GM12878 (cell line): ENCODE data around the gene LRRC30. TPM values are rescaled to one million over a fixed set of nuclear protein-coding genes. Genes with fewer than 3 reads are reported as not detected.

Experiments
- ATAC-seq: fragments of 200-7000 bp; cut with Tn5 transposase; 3 replicates; pipeline ENCODE4 v1.9.1; 2020; ENCODE audit warnings: mild to moderate bottlenecking, moderate library complexity
- BruUV-seq: library from RNA; stranded (reverse); fragments of 400-500 nt; replicated peaks from 2 replicates; lab custom pipeline; 2021; lab: Mats Ljungman, UMichigan
- CTCF ChIA-PET: fragments of 300-600 bp; sonication (Branson Sonifier 250); formaldehyde crosslinking; extraction: SDS; loops from one replicate; lab custom pipeline; 2021; ENCODE audit warnings: inconsistent platforms; lab: Yijun Ruan, JAX
- POLR2A ChIA-PET: fragments of 350-600 bp; formaldehyde crosslinking; extraction: SDS; loops from one replicate; lab custom pipeline; 2021; ENCODE audit warnings: inconsistent platforms; lab: Charles Lee
- RAD21 ChIA-PET: fragments of 300-600 bp; sonication (Branson Sonifier 250); formaldehyde crosslinking; loops from one replicate; lab custom pipeline; 2023; ENCODE audit warnings: antibody characterized with exemption; ENCODE audit not compliant: unreplicated experiment; lab: Charles Lee
- SMC1A ChIA-PET: fragments of 300-600 bp; sonication (Branson Sonifier 250); formaldehyde crosslinking; loops from one replicate; lab custom pipeline; 2023; ENCODE audit not compliant: unreplicated experiment, uncharacterized antibody; lab: Charles Lee
- DNase-seq: peaks from one replicate; pipeline ENCODE4 v3.0.0-alpha.2; 2011; ENCODE audit warnings: low read depth, low spot score
- FAIRE-seq: peaks from 3 replicates; lab custom pipeline; 2011; peaks lifted over from hg19 to GRCh38; lab: Jason Lieb, UNC
- H2AFZ ChIP-seq: 2 replicates; pipeline ENCODE4 v1.6.0; 2011; ENCODE audit warnings: low read depth, low read length, control low read depth; ENCODE audit not compliant: control insufficient read depth
- H3K27ac ChIP-seq: 2 replicates; pipeline ENCODE4 v1.5.1; 2011; ENCODE audit warnings: control low read depth; ENCODE audit not compliant: control insufficient read depth, insufficient read depth
- H3K27me3 ChIP-seq, 2 experiments: replicated peaks in 1 of 2; 2 replicates each; pipeline versions ENCODE4 v1.6.0 to v1.6.1; 2011; ENCODE audit warnings: low read length in 1 of 2; ENCODE audit not compliant: control insufficient read depth in 2 of 2, insufficient read depth in 2 of 2
- H3K36me3 ChIP-seq, 2 experiments: 2 replicates each; pipeline ENCODE4 v1.5.1; 2011; ENCODE audit warnings: low read length in 1 of 2; ENCODE audit not compliant: control insufficient read depth in 2 of 2, insufficient read depth in 2 of 2
- H3K4me1 ChIP-seq: 2 replicates; pipeline ENCODE4 v1.6.1; 2011; ENCODE audit warnings: mild to moderate bottlenecking, low read length, moderate library complexity, mixed read lengths; ENCODE audit not compliant: control insufficient read depth, insufficient read depth
- H3K4me2 ChIP-seq: 2 replicates; pipeline ENCODE4 v1.6.0; 2011; ENCODE audit warnings: control low read depth; ENCODE audit not compliant: control insufficient read depth, insufficient read depth
- H3K4me3 ChIP-seq: fragments of 200-600 bp; sonication (generic); 2 replicates; pipeline ENCODE4 v1.5.1; 2016
- H3K79me2 ChIP-seq: 2 replicates; pipeline ENCODE4 v1.6.0; 2011; ENCODE audit warnings: low read length; ENCODE audit not compliant: control insufficient read depth, insufficient read depth
- H3K9ac ChIP-seq: 2 replicates; pipeline ENCODE4 v1.8.0; 2011; ENCODE audit warnings: low read length, control low read depth, mixed read lengths; ENCODE audit not compliant: control insufficient read depth, insufficient read depth
- H3K9me3 ChIP-seq: replicated peaks from 3 replicates; pipeline ENCODE4 v1.5.1; 2011; ENCODE audit warnings: mild to moderate bottlenecking, low read length; ENCODE audit not compliant: control insufficient read depth, insufficient read depth
- H4K20me1 ChIP-seq: 2 replicates; pipeline ENCODE4 v1.6.0; 2011; ENCODE audit not compliant: control insufficient read depth, insufficient read depth
- ASH2L ChIP-seq: fragments of 300-600, 200-600 bp; sonication (generic); IDR thresholded peaks from 2 replicates; pipeline ENCODE4 v1.6.1; 2017; ENCODE audit warnings: low read depth, mild to moderate bottlenecking, borderline replicate concordance
- ATF7 ChIP-seq: fragments of 450-650 bp; IDR thresholded peaks from 2 replicates; pipeline ENCODE4 v1.6.1; 2016; ENCODE audit warnings: low read depth, mild to moderate bottlenecking
- CEBPB ChIP-seq, 2 experiments: fragments of 150-350 bp in 1 of 2; IDR thresholded peaks; 2 replicates each; pipeline ENCODE4 v1.6.1; 2012 to 2014; ENCODE audit warnings: low read depth in 2 of 2, low read length in 2 of 2, borderline replicate concordance in 1 of 2, inconsistent platforms in 1 of 2
- CHD4 ChIP-seq: fragments of 200-600 bp; sonication (generic); IDR thresholded peaks from 2 replicates; pipeline ENCODE4 v1.6.1; 2016; ENCODE audit warnings: mild to moderate bottlenecking
- E2F8 ChIP-seq: fragments of 450-650 bp; IDR thresholded peaks from 2 replicates; pipeline ENCODE4 v1.6.1; 2018; ENCODE audit warnings: mild to moderate bottlenecking, low read depth, moderate library complexity; ENCODE audit not compliant: partially characterized antibody
- IKZF2 ChIP-seq, 2 experiments: fragments of 450-650 bp; IDR thresholded peaks; 2 replicates each; pipeline ENCODE4 v1.6.1; 2017; ENCODE audit warnings: mild to moderate bottlenecking in 2 of 2, moderate library complexity in 2 of 2
- IRF5 ChIP-seq: fragments of 450-650 bp; IDR thresholded peaks from 2 replicates; pipeline ENCODE4 v1.6.1; 2017; ENCODE audit warnings: borderline replicate concordance
- NFIC ChIP-seq: IDR thresholded peaks from 2 replicates; pipeline ENCODE4 v1.6.1; 2012; ENCODE audit warnings: low read depth, mild to moderate bottlenecking, inconsistent platforms, low read length, moderate library complexity
- SPI1 ChIP-seq: IDR thresholded peaks from 2 replicates; pipeline ENCODE4 v1.6.1; 2011; ENCODE audit warnings: low read depth, mild to moderate bottlenecking, low read length, moderate library complexity, borderline replicate concordance; ENCODE audit not compliant: insufficient read depth
- SREBF1 ChIP-seq: IDR thresholded peaks from 2 replicates; pipeline ENCODE4 v1.6.1; 2012; ENCODE audit warnings: mild to moderate bottlenecking, low read length
- SRF ChIP-seq, 2 experiments: IDR thresholded peaks; 2 replicates each; pipeline ENCODE4 v1.6.1; 2011; ENCODE audit warnings: low read depth in 2 of 2, low read length in 2 of 2, mild to moderate bottlenecking in 1 of 2, moderate library complexity in 1 of 2
- TCF3 ChIP-seq: IDR thresholded peaks from 2 replicates; pipeline ENCODE4 v1.6.1; 2012; ENCODE audit warnings: low read depth, mild to moderate bottlenecking, low read length, borderline replicate concordance; ENCODE audit not compliant: insufficient read depth
- USF2 ChIP-seq: IDR thresholded peaks from 2 replicates; pipeline ENCODE4 v1.6.1; 2011; ENCODE audit warnings: low read depth, low read length, improper control_type of control experiment, borderline replicate concordance
- WGBS: methylation state at CpG from one replicate; pipeline ENCODE4 v1.1.6; 2016; ENCODE audit warnings: low lambda C conversion rate; ENCODE audit not compliant: insufficient replicate concordance, insufficient coverage; ENCODE audit errors: missing lambda C conversion rate; 5-methylcytosine and 5-hydroxymethylcytosine counted together
- in situ Hi-C: fragments of 300-500 bp; cut with MboI; formaldehyde crosslinking; loops from 9 replicates; pipeline ENCODE4 v1.14.3; 2018; ENCODE audit warnings: mixed read lengths
- intact Hi-C: fragments of 100-400 bp; cut with micrococcal nuclease; formaldehyde crosslinking; loops from one replicate; pipeline ENCODE4 v1.14.2; 2022; ENCODE audit not compliant: unreplicated experiment
- polyA plus RNA-seq, 11 experiments: library from polyadenylated mRNA; depleted of rRNA in 4 of 11; unstranded in 6 of 11; stranded (reverse) in 5 of 11; fragments of >200 nt; fragmentation: Nextera tagmentation in 4 of 11; fragmentation: Illumina TruSeq in 1 of 11; extraction: Ambion mirVana in 4 of 11; extraction: Trizol in 1 of 11; gene quantifications; 1 replicate in 1 of 11; 2 replicates in 10 of 11; pipeline versions ENCODE4 v1.2.1 to v1.2.3, GENCODE V29; 2011 to 2016; ENCODE audit warnings: inconsistent platforms in 2 of 11, missing spikeins in 2 of 11, low read depth in 1 of 11
- total RNA-seq, 4 experiments: library from RNA; depleted of rRNA in 3 of 4; stranded (reverse); fragments of >200 nt in 3 of 4; fragmentation: Illumina TruSeq in 1 of 4; extraction: Trizol in 1 of 4; gene quantifications; 2 replicates each; pipeline versions ENCODE4 v1.2.1 to v1.2.3, GENCODE V29; 2013 to 2021

Gene LRRC30
- total and polyA plus RNA-seq, 10 of the 15 experiments (the other 5 are each of a cell fraction or from before 2014, with no cell fraction given) = not detected

- intact Hi-C loops = no loop called here
- Histone ChIP-seq H3K27ac (no peak overlapping the region), H3K27me3 (no peaks in the 10 kb centered on the region), H3K79me2 (no peaks in the 10 kb centered on the region), H4K20me1 (no peaks in the 10 kb centered on the region), H3K9ac (no peak overlapping the region), H3K4me2 (no peak overlapping the region), H3K9me3 (no peaks in the 10 kb centered on the region), H3K36me3 (no peaks in the 10 kb centered on the region), H3K4me1 (no peaks in the 10 kb centered on the region)
- WGBS = 20% methylated on average over 2 of the region's 2 CpGs
- no peak for DNase-seq
- no peak for ATAC-seq
- POLR2A ChIA-PET = no interaction called here
- CTCF ChIA-PET = no interaction called here
- FAIRE-seq = no peak
- TF ChIP-seq SREBF1 (no peak), USF2 (no peak), E2F8 (no peak), IKZF2 (IDR thresholded peaks at IDR 0.05) (no peak), SRF (IDR thresholded peaks at IDR 0.05; ENCODE audit: low read depth in 2 of 2, low read length in 2 of 2) (no peak), IRF5 (no peak), NFIC (no peak), SPI1 (no peak), ASH2L (no peak), CHD4 (no peak), TCF3 (no peak), CEBPB (IDR thresholded peaks at IDR 0.05; ENCODE audit: borderline replicate concordance in 1 of 2, low read depth in 2 of 2, low read length in 2 of 2) (no peak), ATF7 (no peak)
- TF ChIP-seq, all 136 proteins: peak for 0
- ChIA-PET RAD21 (no interaction called here), SMC1A (no interaction called here)
- Histone ChIP-seq H3K4me3 (no peak overlapping the region), H2AFZ (no peak overlapping the region)
- no TSS peak for BruUV-seq
- in situ Hi-C loops = no loop called here
These were observed 33.0 kb upstream of the LRRC30 start for GRCh38 chr18:7197854-7198253.
